ENCODE results near the gene IL1RN.

The IL1RN gene

DNA sequence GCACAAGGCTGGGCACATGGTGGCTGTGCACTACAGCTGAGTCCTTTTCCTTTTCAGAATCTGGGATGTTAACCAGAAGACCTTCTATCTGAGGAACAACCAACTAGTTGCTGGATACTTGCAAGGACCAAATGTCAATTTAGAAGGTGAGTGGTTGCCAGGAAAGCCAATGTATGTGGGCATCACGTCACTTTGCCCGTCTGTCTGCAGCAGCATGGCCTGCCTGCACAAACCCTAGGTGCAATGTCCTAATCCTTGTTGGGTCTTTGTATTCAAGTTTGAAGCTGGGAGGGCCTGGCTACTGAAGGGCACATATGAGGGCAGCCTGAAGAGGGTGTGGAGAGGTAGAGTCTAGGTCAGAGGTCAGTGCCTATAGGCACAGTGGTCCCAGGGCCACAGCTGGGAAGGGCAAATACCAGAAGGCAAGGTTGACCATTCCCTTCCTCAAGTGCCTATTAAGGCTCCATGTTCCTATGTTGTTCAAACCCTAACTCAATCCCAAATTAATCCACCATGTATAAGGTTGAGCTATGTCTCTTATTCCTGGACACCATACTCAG lies 2.2 kb downstream of the IL1RN start:
- no peak for DNase-seq

DNA sequence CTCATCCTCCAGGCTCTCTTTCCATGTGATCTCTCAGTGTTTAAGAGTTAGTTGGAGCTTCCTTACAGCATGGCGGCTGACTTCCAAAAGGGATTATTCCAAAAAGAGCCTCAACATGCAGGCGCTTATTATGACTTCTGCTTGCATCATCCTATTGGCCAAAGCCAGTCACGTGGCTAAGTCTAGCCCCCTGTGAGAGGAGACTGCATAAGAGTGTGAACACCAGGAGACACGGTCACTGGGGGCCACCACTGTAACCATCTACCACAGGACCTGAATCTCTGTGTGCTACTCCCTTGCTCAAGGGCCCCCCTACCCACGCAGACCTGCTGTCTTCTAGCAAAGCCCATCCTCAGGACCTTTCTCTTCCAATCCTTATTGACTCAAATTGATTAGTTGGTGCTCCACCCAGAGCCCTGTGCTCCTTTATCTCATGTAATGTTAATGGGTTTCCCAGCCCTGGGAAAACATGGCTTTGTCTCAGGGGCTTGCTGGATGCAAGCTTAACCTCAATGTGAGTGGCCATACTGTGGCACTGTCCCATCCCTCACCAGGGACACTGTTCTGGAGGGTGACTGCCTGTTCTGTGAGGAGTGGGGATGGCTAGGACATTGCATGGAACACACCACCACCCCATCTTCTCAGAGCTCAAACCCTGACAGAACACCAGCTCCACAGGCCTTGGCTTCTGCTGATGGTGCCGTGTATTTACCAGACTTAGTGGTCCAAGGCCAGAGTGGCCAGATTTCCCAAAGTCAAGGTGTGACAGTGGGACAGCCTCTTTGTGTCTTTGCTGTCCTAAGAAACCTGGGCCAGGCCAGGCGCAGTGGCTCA lies 4.2 kb downstream of the IL1RN start:
- no peak for DNase-seq

DNA sequence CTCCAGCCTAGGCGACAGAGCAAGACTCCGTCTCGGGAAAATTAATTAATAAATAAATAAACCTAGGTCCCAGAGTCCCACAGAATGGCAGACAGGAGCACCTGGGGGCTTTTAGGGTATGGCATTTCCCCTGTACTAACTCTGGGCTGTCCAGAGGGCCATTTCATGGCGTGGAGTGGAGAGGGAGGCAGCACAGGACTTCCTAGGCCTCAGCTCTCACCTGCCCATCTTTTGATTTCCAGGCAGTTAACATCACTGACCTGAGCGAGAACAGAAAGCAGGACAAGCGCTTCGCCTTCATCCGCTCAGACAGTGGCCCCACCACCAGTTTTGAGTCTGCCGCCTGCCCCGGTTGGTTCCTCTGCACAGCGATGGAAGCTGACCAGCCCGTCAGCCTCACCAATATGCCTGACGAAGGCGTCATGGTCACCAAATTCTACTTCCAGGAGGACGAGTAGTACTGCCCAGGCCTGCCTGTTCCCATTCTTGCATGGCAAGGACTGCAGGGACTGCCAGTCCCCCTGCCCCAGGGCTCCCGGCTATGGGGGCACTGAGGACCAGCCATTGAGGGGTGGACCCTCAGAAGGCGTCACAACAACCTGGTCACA lies 5.1 kb downstream of the IL1RN start:
- DNase-seq: no peak

DNA sequence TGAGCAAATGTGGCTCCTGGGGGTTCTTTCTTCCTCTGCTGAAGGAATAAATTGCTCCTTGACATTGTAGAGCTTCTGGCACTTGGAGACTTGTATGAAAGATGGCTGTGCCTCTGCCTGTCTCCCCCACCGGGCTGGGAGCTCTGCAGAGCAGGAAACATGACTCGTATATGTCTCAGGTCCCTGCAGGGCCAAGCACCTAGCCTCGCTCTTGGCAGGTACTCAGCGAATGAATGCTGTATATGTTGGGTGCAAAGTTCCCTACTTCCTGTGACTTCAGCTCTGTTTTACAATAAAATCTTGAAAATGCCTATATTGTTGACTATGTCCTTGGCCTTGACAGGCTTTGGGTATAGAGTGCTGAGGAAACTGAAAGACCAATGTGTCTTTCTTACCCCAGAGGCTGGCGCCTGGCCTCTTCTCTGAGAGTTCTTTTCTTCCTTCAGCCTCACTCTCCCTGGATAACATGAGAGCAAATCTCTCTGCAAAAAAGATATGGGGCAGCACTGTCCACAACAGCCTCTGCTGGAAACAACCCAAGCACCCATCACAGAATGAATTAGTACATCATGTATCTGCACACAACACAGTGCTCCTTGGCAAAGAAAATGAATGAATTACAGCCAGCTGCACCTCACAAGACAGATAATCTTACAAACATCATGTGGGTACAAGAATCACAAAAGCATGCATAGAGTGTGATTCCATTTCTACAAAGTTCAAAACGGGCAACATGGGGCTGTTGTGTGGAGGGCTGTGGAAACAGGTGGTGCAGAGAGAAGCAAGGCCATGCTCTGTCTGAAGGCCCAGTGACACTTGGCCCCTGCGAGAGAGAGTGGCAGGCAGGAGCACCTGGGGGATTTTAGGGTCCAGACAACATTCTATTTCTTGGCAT lies 6.6 kb downstream of the IL1RN start:
- peak; percentile 17 for DNase-seq

DNA sequence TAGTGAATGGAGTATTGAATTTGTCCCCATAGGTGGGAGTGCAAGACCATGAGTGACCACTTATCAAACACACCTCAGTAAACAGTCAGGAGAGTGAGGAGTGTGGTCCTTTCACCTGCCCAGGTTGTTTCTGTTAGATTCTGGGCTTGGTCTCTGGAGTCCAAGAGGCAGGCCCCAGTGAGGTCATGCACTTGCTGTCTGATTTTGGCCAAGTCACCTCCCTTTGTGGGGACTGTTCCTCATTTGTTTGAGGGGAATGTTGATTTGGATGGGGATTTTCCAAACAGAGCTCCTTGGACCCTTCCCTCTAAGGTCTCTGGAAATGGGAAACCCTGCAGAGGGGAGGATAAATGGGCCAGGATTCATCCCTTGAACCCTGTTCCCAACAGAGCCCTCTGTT lies 7.3 kb downstream of the IL1RN start:
- DNase-seq: no peak

DNA sequence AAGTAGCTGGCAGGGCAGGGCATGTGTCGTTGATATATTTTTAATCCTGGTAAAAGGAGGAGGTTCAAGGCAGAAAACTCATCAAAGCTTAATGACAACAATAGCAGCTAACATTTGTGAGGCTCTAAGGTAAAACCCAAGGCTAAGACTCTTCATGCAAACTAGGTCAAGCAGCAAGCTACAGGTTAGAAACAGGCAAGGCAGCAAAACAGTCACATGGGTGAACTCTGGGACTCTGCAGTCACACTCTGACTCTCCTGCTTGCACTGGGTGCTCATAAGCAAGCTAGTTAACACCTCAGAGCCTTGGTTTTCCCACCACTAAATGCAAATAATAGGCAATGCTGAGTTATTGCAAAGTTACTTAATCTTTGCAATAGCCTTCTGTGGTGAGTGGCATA lies 7.9 kb downstream of the IL1RN start:
- DNase-seq: no peak

DNA sequence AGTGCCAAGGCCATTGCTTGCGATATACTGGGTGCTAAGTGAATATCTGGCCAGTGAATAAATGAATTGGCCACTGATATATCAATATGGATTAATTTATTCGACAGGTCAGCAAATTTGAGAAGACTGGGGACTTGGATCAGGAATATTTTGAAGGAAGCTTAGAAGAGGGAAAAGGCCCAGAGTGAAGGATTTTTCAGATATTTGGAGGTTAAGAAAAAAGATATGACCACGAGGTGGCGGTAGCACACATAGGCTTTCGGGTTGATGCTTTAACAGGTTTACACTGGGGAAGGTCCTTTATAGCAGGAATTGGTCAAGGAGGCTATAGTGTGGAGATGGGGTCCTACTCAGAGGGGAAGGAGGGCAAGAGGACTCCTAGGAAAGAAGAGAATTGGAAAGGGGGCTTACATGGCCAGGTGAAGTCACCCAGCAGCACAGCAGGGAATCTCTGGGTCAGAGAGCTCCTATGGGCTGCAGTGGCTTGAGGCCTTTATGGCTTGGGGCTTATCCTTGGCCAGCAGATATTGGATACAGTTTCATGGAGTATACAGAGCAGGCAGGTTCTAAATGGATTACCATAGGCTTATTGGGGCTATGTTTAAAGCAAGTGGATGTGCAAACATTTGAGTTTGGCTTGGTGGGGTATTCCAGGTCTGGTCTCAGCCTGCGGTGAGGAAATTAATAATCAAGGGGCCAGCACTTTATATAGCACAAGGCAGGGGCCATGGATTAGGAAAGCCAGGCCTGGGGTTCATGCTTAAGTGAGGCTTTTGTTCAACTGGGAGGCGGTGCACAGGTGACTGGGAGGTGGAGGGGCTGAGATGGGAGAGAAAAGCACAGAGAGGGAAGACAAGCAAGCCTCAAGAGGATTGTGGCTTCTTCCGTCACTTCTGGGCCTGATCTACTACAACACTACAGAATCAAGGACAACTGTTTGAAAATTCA lies 9.7 kb downstream of the IL1RN start:
- peak; percentile 67 for DNase-seq

DNA sequence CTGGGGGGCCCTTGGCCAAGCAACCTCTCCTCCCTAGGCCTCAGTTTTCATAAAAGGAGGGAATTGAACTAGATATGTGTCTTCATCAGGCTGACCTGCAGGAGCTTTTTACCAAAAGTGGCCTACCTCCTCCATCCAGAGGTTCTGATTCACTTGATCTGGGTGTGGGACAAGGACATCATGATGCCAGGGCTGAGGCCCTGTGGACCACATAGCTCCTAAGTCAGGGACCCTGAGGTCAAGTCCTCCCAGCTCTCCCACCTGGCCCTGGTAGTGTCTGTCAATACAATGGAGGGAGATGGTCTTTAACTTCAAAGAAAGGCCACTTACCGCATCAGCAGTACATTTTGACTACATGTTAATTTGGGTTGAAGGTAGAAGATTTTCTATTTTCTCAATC lies 10.4 kb downstream of the IL1RN start:
- no peak for DNase-seq

DNA sequence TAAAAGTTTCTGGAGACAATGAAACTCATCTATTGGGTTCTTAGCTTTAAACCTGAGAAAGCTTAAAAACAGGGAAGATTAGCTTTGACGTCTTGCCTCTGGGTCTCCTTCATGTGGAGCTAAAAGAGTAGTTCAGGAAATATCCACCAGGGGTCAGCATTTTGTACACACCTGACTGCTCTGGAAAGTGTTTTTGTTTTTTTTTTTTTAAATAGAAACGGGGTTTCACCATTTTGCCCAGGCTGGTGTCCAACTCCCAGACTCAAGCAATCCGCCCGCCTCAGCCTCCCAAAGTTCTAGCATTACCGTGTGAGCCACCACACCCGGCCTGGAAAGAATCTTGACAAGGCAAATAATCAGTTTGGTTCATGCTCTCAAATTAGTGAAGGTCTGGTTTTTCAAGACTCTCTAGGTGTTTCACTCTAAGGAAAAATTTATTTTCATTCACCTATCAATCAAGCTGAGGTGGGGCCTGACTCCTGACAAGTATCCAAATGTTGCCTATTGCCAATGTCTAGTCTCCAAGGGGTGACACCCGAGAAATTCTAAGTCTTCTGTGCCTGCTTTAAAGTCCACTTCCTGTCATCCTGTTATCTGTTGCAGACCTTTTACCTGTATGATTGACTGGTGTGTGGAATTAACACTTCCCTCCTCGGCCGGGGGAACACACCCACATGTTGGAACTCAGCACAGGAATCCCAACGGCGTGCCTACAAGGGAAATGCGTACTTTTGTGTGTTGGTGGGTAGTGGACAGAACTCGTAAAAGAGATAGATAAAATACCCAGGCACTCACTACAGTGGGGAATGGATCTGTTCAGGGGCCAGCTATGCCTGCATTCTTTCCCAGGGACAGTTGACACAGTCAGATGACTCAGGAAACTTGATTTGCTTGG lies 11.3 kb downstream of the IL1RN start:
- DNase-seq: peak; percentile 69

DNA sequence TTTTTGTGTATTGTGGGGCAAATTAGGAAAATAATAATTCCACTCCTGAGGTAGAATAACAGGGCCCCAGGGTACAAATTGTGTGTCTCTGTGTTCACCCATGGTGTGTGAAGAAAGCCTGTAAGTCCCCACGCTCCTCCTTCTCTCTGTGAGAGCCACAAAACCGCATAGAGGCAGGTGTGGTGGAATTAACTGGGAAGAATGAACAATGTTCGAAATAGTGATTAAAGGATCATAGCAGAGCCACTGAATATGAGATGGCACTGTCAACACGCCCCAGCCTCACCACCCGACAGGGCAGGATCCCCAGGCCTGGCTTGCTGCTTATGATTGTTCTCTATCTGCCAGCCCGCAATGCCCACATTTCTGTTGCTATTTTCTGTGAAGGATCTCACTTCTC lies 14.1 kb downstream of the IL1RN start:
- DNase-seq: no peak

DNA sequence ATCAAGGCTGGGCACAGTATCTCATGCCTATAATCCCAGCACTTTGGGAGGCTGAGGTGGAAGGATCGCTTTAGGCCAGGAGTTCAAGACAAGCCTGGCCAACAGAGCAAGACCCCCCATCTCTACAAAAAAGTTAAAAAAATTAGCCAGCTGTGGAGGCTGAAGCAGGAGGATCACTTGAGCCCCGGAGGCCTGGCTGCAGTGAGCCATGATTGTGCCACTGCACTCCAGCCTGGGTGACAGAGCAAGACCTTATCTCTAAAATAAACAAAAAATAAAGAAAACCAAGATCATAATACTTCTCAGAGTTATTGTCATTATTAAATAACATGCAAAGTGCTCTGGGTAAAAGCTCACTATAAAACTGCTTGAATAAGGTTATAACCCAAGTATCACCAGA lies 14.9 kb downstream of the IL1RN start:
- no peak for DNase-seq

DNA sequence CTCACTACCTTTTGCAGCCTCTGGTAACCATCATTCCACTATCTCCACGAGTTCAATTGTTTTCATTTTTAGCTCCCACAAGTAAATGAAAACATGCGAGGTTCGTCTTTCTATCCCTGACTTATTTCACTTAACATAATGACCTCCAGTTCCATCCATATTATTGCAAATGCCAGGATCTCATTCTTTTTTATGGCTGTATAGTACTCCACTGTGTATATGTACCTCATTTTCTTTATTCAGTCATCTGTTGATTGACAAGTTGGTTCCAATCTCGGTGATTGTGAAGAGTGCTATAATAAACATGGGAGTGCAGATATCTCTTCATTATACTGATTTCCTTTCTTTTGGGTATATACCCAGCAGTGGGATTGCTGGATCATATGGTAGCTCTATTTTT lies 16.9 kb downstream of the IL1RN start:
- DNase-seq: no peak

DNA sequence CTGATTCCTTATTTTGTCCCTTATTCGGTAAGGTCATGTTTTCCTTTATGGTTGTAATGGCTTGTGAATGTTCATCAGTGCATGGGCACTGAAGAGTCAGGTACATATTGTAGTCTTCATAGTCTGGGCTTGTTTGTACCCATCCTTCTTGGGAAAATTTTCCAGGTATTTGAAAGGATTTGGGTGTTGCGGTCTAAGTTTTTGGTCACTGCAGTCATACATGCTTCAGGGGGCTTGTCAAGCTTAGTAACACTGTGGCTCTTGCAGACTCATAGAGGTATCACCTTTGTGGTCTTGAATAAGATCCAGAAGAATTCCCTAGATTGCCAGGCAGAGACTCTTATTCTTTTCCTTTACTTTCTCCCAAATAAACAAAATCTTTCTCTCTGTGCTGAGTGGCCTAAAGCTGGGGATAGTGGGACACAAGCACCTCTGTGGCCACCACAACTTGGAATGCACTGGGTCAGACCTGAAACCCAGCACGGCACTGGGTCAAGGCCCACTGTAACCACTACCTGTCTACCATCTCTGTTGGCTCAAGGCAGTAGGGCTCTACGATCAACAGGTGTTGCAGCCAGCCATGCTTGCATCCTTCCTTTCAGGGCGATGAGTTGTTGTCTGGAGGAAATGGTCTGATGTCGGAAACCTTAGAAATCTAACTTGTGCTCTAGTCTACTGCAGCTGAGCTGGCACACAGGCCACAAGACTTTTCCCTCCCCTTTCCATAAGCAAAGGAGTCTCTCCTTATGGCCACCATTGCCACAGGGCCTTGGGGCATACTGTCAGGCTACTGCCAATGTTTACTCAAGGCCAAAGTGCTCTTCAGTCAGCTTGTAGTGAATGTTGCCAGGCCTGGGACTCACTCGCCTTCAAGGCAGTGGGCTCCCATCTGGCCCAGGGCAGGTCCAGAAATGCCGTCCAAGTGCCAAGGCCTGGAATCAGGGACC lies 21.5 kb downstream of the IL1RN start:
- no peak for DNase-seq

DNA sequence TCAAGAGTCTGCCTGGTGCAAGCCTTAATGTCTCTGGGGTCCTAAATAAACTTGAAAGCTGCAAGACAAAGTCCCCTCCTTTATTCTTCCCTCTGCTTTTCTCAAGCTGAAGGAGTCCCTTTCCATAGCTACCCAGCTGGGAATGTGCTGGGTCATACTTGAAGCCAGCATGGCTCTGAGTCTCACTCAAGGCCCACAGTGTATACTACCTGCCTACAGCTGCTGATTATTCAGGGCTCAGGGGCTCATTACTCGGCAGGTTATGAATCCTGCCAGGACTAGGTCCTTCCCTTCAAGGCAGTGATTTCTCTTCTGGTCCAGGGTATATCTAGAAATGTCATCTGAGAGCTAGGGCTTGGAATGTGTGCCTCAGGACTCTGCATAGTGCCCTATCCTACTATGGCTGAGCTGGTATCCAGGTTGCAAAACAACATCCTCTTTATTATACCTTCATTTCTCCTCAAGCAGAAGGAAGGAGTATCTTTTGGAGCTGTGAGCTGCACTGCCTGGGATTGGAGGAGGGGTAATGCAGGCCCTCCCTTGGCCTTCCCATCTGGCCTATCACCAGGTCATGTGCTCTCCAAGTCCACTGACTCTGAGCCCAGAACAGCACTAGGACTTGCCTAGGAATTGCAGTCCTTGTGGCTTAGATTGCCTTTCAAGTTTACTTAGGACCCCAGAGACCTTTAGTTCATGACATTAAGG lies 22.3 kb downstream of the IL1RN start:
- no peak for DNase-seq

DNA sequence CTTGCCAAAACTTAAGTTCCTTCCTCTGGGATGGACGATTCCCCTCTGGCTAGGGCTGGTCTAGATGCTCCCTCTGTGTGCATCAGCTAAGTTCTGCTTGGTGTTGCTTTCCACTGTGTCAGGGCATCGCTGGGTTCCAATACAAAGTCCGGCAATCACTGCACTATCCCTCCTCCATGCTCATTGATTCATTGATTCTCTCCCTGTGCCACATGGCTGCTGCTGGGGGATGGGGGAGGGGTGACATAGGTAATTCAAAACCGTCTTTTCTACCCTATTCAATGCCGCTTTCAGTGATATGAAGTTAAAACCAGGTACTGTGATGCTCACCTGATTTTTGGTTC lies 22.8 kb downstream of the IL1RN start:
- DNase-seq: no peak

DNA sequence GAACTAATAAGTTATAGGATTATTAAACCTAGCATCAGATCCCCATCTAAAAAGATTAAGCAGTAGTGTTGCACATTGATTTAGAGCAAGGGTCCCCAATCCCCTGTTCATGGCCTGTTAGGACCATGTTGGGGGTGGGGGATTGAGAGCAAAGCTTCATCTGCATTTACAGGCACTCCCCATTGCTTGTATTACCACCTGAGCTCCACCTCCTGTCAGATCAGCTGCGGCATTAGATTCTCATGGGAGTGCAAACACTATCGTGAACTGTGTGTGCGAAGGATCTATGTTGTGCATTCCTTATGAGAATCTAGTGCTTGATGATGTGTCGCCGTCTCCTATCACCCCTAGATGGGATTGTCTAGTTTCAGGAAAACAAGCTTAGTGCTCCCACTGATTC lies 27.9 kb downstream of the IL1RN start:
- DNase-seq: no peak

DNA sequence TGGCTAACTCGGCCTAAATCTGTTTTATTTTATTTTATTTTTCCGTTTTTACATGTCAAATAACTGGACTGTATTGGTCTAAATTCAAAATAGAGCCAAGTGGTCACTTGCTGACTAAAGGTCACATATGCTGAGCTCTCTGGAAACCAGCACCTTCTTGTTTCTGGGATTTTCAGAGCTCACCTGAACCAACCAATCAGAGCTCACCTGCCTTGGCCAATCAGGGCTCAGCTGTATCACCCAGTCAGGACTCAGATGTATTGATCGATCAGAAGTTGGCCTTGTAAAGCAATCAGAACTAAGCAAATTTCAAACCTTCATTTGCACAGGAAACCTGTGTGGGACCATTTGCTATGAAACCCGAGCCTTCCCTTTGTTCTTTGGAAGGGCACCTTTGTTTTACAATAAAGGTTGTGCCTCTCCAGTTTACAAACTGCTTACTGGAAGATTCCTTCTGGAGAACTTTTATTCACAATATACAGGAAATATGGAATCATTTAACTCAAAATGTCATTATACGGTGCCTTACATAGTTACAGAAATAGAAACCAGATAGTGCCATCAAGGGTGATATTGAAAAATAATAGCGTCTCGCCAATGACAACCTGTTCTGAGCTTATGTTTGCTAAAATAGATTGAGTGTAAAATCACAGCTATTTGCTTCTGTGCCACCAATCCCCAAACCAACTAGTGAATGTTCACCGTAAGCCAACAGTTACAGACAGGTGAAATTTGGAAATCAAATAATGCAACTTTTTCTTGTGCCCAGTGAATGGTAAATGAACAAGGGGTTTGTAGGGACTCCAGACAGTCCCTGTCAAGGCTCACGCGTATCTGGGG lies 29.1 kb downstream of the IL1RN start:
- no peak for DNase-seq

All from CD4-positive, alpha-beta T cell treated with Interleukin-17A for 4 hours (primary cell).